OCI-LY1 (cell line): ENCODE results near the gene CELA3B.
"Not testable (repeated sequence)": the region's sequence is repeated elsewhere in the genome, so short reads cannot be mapped to it uniquely, and the experiment has no call there.

Experiments used
- H2AFZ ChIP-seq: fragments of 200-600 bp; sonication (generic), shearing (Covaris generic); 2 replicates; pipeline ENCODE4 v1.6.0; 2014; ENCODE audit warnings: antibody characterized with exemption, mild to moderate bottlenecking, low read length
- H3F3A ChIP-seq: fragments of 200-600 bp; sonication (generic), shearing (Covaris generic); 2 replicates; pipeline ENCODE4 v1.6.0; 2014; ENCODE audit warnings: mild to moderate bottlenecking, antibody characterized with exemption, low read length, moderate library complexity; ENCODE audit not compliant: insufficient read depth
- H3K27ac ChIP-seq: fragments of 200-600 bp; sonication (generic); 2 replicates; pipeline ENCODE4 v1.5.1; 2014; ENCODE audit warnings: low read length, mixed run types, mild to moderate bottlenecking, low read depth; ENCODE audit not compliant: poor library complexity, severe bottlenecking
- H3K27me3 ChIP-seq: fragments of 200-600 bp; sonication (generic); 2 replicates; pipeline ENCODE4 v1.6.0; 2014; ENCODE audit warnings: antibody characterized with exemption, mild to moderate bottlenecking, low read length, moderate library complexity; ENCODE audit not compliant: insufficient read depth
- H3K36me3 ChIP-seq: fragments of 200-600 bp; sonication (generic); 2 replicates; pipeline ENCODE4 v1.6.1; 2014; ENCODE audit warnings: mild to moderate bottlenecking, antibody characterized with exemption, low read length, moderate library complexity, mixed read lengths; ENCODE audit not compliant: insufficient read depth
- H3K4me1 ChIP-seq: fragments of 200-600 bp; sonication (generic); 2 replicates; pipeline ENCODE4 v1.5.1; 2014; ENCODE audit warnings: mild to moderate bottlenecking, low read length, moderate library complexity; ENCODE audit not compliant: insufficient read depth, severe bottlenecking
- H3K4me2 ChIP-seq: fragments of 200-600 bp; sonication (generic), shearing (Covaris generic); 2 replicates; pipeline ENCODE4 v1.6.1; 2014; ENCODE audit warnings: low read length
- H3K4me3 ChIP-seq: fragments of 200-600 bp; sonication (generic); 2 replicates; pipeline ENCODE4 v1.5.1; 2014; ENCODE audit warnings: low read length, low read depth, mild to moderate bottlenecking, mixed read lengths; ENCODE audit not compliant: poor library complexity, severe bottlenecking
- H3K79me2 ChIP-seq: fragments of 200-600 bp; shearing (Covaris generic); 2 replicates; pipeline ENCODE4 v1.6.1; 2016; ENCODE audit warnings: mixed run types, low read length, mixed read lengths; ENCODE audit not compliant: insufficient read depth
- H3K9ac ChIP-seq: fragments of 200-600 bp; sonication (generic), shearing (Covaris generic); 2 replicates; pipeline ENCODE4 v1.6.1; 2014; ENCODE audit warnings: mild to moderate bottlenecking, low read length, mixed read lengths
- H3K9me2 ChIP-seq: fragments of 200-600 bp; sonication (generic), shearing (Covaris generic); 2 replicates; pipeline ENCODE4 v1.6.1; 2014; ENCODE audit warnings: low read depth, mild to moderate bottlenecking, low read length, mixed read lengths
- H3K9me3 ChIP-seq: fragments of 200-600 bp; shearing (Covaris generic); 2 replicates; pipeline ENCODE4 v1.6.1; 2014; ENCODE audit warnings: low read length, mixed read lengths
- H4K20me1 ChIP-seq: fragments of 200-600 bp; sonication (generic), shearing (Covaris generic); 2 replicates; pipeline ENCODE4 v1.6.0; 2016; ENCODE audit warnings: mild to moderate bottlenecking, low read length; ENCODE audit not compliant: insufficient read depth
- TF ChIP-seq, protein P1 (sequence below): fragments of 200-600 bp; sonication (generic), shearing (Covaris generic); IDR thresholded peaks from 2 replicates; pipeline ENCODE4 v1.5.1; 2017; ENCODE audit warnings: mild to moderate bottlenecking, antibody characterized with exemption, low read length, moderate library complexity, mixed read lengths

Gene CELA3B

DNA sequence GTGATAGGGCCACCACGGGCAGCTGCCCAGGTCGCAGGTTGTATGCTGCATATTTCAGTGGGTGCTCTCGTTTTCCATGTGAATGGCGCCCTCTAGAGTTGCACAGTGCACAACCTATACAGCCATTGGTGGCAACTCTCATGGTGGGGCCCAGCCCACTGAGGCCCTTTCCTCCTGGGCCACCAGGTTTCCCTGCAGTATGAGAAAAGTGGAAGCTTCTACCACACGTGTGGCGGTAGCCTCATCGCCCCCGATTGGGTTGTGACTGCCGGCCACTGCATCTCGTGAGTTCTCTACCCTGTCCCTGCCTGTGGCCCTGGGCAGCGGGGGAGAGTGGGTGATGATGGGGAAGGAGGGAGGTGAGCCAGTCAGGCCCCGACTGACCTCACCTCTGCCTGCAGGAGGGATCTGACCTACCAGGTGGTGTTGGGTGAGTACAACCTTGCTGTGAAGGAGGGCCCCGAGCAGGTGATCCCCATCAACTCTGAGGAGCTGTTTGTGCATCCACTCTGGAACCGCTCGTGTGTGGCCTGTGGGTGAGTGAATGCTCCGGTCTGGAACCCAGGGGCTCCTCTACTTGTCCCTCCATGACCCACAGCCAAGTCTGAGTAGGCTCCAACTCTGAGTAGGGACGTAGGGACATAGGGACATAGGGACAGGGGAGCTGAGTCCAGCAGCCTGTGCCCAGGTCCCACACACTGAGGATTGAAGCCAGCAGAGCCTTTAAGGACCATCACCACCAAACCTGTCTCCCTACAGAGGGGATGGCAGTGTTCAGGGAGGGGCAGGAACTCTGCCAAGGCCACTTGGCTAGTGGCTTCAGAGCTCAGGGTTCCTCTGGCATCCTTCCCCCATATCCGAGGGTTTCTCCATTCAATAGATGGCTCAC is 28.7 kb downstream of the CELA3B start:
- H3K27me3 ChIP-seq, H4K20me1 ChIP-seq, H3K4me2 ChIP-seq, H3K9me3 ChIP-seq, H3K9me2 ChIP-seq, H3K79me2 ChIP-seq, H3K36me3 ChIP-seq, H3K4me1 ChIP-seq, H3K27ac ChIP-seq, H3K4me3 ChIP-seq, H2AFZ ChIP-seq, H3F3A ChIP-seq, H3K9ac ChIP-seq: not testable (repeated sequence)
- TF ChIP-seq, protein P1, sequence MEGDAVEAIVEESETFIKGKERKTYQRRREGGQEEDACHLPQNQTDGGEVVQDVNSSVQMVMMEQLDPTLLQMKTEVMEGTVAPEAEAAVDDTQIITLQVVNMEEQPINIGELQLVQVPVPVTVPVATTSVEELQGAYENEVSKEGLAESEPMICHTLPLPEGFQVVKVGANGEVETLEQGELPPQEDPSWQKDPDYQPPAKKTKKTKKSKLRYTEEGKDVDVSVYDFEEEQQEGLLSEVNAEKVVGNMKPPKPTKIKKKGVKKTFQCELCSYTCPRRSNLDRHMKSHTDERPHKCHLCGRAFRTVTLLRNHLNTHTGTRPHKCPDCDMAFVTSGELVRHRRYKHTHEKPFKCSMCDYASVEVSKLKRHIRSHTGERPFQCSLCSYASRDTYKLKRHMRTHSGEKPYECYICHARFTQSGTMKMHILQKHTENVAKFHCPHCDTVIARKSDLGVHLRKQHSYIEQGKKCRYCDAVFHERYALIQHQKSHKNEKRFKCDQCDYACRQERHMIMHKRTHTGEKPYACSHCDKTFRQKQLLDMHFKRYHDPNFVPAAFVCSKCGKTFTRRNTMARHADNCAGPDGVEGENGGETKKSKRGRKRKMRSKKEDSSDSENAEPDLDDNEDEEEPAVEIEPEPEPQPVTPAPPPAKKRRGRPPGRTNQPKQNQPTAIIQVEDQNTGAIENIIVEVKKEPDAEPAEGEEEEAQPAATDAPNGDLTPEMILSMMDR: peak; percentile 40; the same call in 1 of the 2 replicates

DNA sequence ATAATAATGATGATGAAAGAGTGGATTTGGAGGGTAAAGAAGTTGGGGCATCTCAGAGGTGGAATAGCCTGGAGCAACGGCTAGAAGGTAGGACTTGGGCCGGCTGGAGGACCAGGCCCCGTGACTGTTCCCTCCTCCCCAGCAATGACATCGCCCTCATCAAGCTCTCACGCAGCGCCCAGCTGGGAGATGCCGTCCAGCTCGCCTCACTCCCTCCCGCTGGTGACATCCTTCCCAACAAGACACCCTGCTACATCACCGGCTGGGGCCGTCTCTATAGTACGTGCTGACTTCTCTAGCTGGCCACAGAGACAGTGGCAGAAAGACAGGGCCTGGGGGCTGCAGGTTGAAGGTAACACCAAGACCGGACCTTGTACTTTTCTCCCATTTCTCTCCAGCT is 29.9 kb downstream of the CELA3B start:
- H3K79me2 ChIP-seq, H3K4me1 ChIP-seq, H4K20me1 ChIP-seq, H3K4me3 ChIP-seq, H3F3A ChIP-seq, H3K4me2 ChIP-seq, H3K9ac ChIP-seq, H3K9me3 ChIP-seq, H2AFZ ChIP-seq, H3K27ac ChIP-seq, H3K9me2 ChIP-seq, H3K27me3 ChIP-seq, H3K36me3 ChIP-seq: not testable (repeated sequence)

DNA sequence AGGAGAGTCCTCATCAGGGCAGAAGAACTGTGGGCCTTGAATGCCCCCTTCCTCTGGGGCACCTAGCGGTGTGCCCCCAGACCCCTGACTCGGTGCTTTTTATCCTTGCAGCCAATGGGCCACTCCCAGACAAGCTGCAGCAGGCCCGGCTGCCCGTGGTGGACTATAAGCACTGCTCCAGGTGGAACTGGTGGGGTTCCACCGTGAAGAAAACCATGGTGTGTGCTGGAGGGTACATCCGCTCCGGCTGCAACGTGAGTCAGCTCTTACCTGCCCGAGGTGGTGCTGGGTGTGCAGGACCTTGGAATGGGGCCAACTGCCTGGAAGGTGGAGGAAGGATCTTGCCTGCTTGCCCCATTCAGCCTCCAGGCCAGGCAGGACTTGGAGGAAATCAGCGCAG is 30.4 kb downstream of the CELA3B start:
- H3K9me2 ChIP-seq, H3K4me2 ChIP-seq, H3K9me3 ChIP-seq, H3K79me2 ChIP-seq, H3K27ac ChIP-seq, H3K4me3 ChIP-seq, H3K4me1 ChIP-seq, H2AFZ ChIP-seq, H3K36me3 ChIP-seq, H3K27me3 ChIP-seq, H3K9ac ChIP-seq, H3F3A ChIP-seq, H4K20me1 ChIP-seq: not testable (repeated sequence)

DNA sequence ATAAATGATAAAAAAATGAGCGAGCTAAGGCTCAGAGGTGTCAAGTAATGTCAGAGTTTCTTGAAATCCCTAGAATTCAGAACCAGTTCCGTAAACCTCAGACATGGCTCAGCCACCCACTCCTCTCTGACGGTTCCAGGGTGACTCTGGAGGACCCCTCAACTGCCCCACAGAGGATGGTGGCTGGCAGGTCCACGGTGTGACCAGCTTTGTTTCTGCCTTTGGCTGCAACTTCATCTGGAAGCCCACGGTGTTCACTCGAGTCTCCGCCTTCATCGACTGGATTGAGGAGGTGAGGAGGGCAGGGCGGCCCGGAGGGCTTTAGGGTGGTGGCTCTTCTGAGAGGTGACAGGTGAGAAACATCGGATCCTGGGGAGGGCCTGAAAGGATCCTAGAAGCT is 32.7 kb downstream of the CELA3B start:
- H3K9me2 ChIP-seq, H3K4me2 ChIP-seq, H3F3A ChIP-seq, H3K79me2 ChIP-seq, H3K36me3 ChIP-seq, H4K20me1 ChIP-seq, H3K4me3 ChIP-seq, H3K27ac ChIP-seq, H3K9ac ChIP-seq, H3K9me3 ChIP-seq, H3K4me1 ChIP-seq, H3K27me3 ChIP-seq, H2AFZ ChIP-seq: not testable (repeated sequence)

DNA sequence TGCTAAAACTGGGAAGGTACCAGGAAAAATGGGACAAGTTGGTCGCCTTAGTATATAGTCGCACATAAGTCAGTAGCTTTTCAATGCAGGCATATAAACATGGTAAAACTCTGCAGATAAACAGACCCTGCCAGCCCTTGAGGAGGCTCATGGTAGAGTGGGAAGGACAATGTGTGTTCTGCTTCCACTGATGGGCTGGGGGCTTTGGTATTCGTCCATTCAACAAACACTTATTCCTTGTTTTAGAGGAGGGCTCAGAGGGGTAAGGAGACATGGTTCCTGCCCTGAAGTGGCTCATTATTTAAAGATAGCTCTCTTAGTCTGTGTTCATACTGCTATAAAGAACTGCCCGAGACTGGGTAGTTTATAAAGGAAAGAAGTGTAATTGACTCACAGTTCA is 35.9 kb downstream of the CELA3B start:
- H3K4me2 ChIP-seq, H3K27me3 ChIP-seq, H3F3A ChIP-seq, H3K9me3 ChIP-seq, H3K4me3 ChIP-seq, H2AFZ ChIP-seq, H3K27ac ChIP-seq, H3K9me2 ChIP-seq, H3K79me2 ChIP-seq, H4K20me1 ChIP-seq, H3K36me3 ChIP-seq, H3K9ac ChIP-seq, H3K4me1 ChIP-seq: not testable (repeated sequence)

DNA sequence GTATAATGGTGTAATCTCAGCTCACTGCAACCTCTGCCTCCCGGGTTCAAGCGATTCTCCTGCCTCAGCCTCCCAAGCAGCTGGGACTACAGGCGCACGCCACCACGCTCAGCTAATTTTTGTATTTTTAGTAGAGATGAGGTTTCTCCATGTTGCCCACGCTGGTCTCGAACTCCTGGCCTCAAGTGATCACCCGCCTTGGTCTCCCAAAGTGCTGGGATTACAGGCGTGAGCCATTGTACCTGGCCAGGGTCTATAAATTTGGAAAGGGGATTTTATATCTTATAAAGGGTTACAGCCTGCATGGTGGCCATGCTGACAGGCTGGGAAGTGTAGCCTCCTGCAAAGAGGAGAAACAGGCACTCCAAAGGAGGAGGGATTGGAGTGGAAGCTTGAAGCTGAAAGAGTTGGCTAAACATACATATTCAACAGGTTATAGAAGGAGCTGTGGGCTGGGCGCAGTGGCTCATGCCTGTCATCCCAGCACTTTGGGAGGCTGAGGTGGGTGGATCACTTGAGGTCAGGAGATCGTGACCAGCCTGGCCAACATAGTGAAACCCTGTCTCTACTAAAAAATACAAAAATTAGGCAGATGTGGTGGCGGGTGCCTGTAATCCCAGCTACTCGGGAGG is 37.9 kb downstream of the CELA3B start:
- not testable (repeated sequence) for H3K9me3 ChIP-seq, H3K4me2 ChIP-seq, H4K20me1 ChIP-seq, H3K4me3 ChIP-seq, H3K9me2 ChIP-seq, H3K27me3 ChIP-seq, H3F3A ChIP-seq, H3K9ac ChIP-seq, H3K4me1 ChIP-seq, H3K79me2 ChIP-seq, H2AFZ ChIP-seq, H3K27ac ChIP-seq, H3K36me3 ChIP-seq
